H1 (cell line): ENCODE data around the gene STXBP5. TPM values are rescaled to one million over a fixed set of nuclear protein-coding genes. Genes with fewer than 3 reads are reported as not detected.

Experiments used
- CBX5 ChIP-seq: fragments of 300-800, 300-1000 bp; sonication (generic); IDR thresholded peaks from 2 replicates; pipeline ENCODE4 v1.7.1; 2016; ENCODE audit warnings: antibody characterized with exemption, low read length, low read depth
- CBX8 ChIP-seq: fragments of 300-800, 300-1000 bp; sonication (generic); IDR thresholded peaks from 2 replicates; pipeline ENCODE4 v1.7.1; 2016; ENCODE audit warnings: low read depth, low read length, borderline replicate concordance
- CEBPB ChIP-seq: IDR thresholded peaks from 2 replicates; pipeline ENCODE4 v1.6.1; 2012; ENCODE audit warnings: low read depth, low read length
- EP300 ChIP-seq, 2 experiments: IDR thresholded peaks; 1 replicate in 1 of 2; 2 replicates in 1 of 2; pipeline ENCODE4 v1.6.1; 2011 to 2012; ENCODE audit warnings: low read depth in 2 of 2, low read length in 2 of 2, mild to moderate bottlenecking in 2 of 2, borderline replicate concordance in 1 of 2, inconsistent platforms in 1 of 2, moderate library complexity in 1 of 2
- EZH2 ChIP-seq: fragments of 200-600 bp; sonication (generic); IDR thresholded peaks from 2 replicates; pipeline ENCODE4 v1.7.1; 2012; ENCODE audit warnings: low read depth, mild to moderate bottlenecking, moderate library complexity, low read length, inconsistent platforms; ENCODE audit not compliant: severe bottlenecking
- GTF2F1 ChIP-seq: IDR thresholded peaks from 2 replicates; pipeline ENCODE4 v1.6.1; 2012; ENCODE audit warnings: low read depth, low read length, improper control_type of control experiment, borderline replicate concordance
- JUN ChIP-seq: IDR thresholded peaks from 2 replicates; pipeline ENCODE4 v1.6.1; 2011; ENCODE audit warnings: low read depth, mild to moderate bottlenecking, improper control_type of control experiment, low read length
- KDM1A ChIP-seq: fragments of 200-600, 300-600 bp; sonication (generic); IDR thresholded peaks from 2 replicates; pipeline ENCODE4 v1.7.1; 2016; ENCODE audit warnings: mild to moderate bottlenecking, low read length, borderline replicate concordance
- KDM5A ChIP-seq: fragments of 200-600 bp; IDR thresholded peaks from 2 replicates; pipeline ENCODE4 v1.7.1; 2012; ENCODE audit warnings: mild to moderate bottlenecking, low read length, inconsistent platforms, mixed read lengths
- MAFK ChIP-seq: IDR thresholded peaks from 2 replicates; pipeline ENCODE4 v1.6.1; 2012; ENCODE audit warnings: low read depth, mild to moderate bottlenecking, improper control_type of control experiment, low read length
- PHF8 ChIP-seq: fragments of 200-600 bp; sonication (generic); conservative IDR thresholded peaks from 2 replicates; pipeline ENCODE4 v1.7.1; 2012; ENCODE audit warnings: low read depth, mild to moderate bottlenecking, inconsistent platforms, low read length, moderate library complexity
- POLR2A ChIP-seq, 2 experiments: IDR thresholded peaks; 1 replicate in 1 of 2; 2 replicates in 1 of 2; pipeline ENCODE4 v1.6.1; 2011; ENCODE audit warnings: low read depth in 2 of 2, low read length in 2 of 2, mild to moderate bottlenecking in 2 of 2; ENCODE audit errors: control extremely low read depth in 1 of 2
- POU5F1 ChIP-seq: IDR thresholded peaks from 2 replicates; pipeline ENCODE4 v1.6.1; 2011; ENCODE audit warnings: low read depth, mild to moderate bottlenecking, low read length, moderate library complexity
- RAD21 ChIP-seq, 2 experiments: IDR thresholded peaks in 1 of 2; conservative IDR thresholded peaks in 1 of 2; 2 replicates each; pipeline ENCODE4 v1.6.1; 2011; ENCODE audit warnings: low read depth in 2 of 2, low read length in 2 of 2, improper control_type of control experiment in 1 of 2, inconsistent platforms in 1 of 2, mild to moderate bottlenecking in 1 of 2, moderate library complexity in 1 of 2
- RNF2 ChIP-seq: fragments of 200-900, 300-1000 bp; sonication (generic); IDR thresholded peaks from 2 replicates; pipeline ENCODE4 v1.7.1; 2016; ENCODE audit warnings: borderline replicate concordance, low read depth, mild to moderate bottlenecking, antibody characterized with exemption, low read length; ENCODE audit not compliant: poor library complexity, severe bottlenecking; ENCODE audit errors: missing control alignments
- SAP30 ChIP-seq: fragments of 300-600 bp; sonication (generic); IDR thresholded peaks from 2 replicates; pipeline ENCODE4 v1.7.1; 2012; ENCODE audit warnings: low read length, moderate library complexity, mild to moderate bottlenecking, inconsistent platforms; ENCODE audit not compliant: insufficient read depth, insufficient replicate concordance
- SIN3A ChIP-seq, 2 experiments: IDR thresholded peaks in 1 of 2; conservative IDR thresholded peaks in 1 of 2; 2 replicates each; pipeline ENCODE4 v1.6.1; 2011 to 2012; ENCODE audit warnings: low read length in 2 of 2, improper control_type of control experiment in 1 of 2, low read depth in 1 of 2, mild to moderate bottlenecking in 1 of 2
- ZNF274 ChIP-seq: IDR thresholded peaks from 2 replicates; pipeline ENCODE4 v1.7.0; 2012; ENCODE audit warnings: low read length, borderline replicate concordance; ENCODE audit errors: extremely low read depth
- polyA plus RNA-seq, 7 experiments: library from polyadenylated mRNA; depleted of rRNA in 3 of 7; stranded (reverse) in 5 of 7; unstranded in 2 of 7; fragments of >200 nt in 5 of 7; fragments of 200-250 nt in 2 of 7; gene quantifications; 1 replicate in 5 of 7; 2 replicates in 1 of 7; 4 replicates in 1 of 7; pipeline versions ENCODE4 v1.2.1 to v1.2.3, GENCODE V29; 2011 to 2013; ENCODE audit warnings: missing spikeins in 2 of 7, mixed read lengths in 2 of 7
- total RNA-seq: library from RNA; stranded (reverse); fragmentation: NEBNext Ultra II Directional; extraction: Animal tissue kit (Norgen Biotek cat#: 25700); gene quantifications from 2 replicates; pipeline ENCODE4 v1.2.1, GENCODE V29; 2021
- TF ChIP-seq, protein P1 (sequence below): IDR thresholded peaks from 2 replicates; pipeline ENCODE4 v1.6.1; 2012; ENCODE audit warnings: inconsistent platforms
- TF ChIP-seq, protein P2 (sequence below): IDR thresholded peaks from 2 replicates; pipeline ENCODE4 v1.6.1; 2011; ENCODE audit warnings: low read length, improper control_type of control experiment

STXBP5 gene
- total and polyA plus RNA-seq, 2 of the 8 experiments (the other 6 are each of a cell fraction or from before 2014, with no cell fraction given): 2.7 to 10.8 TPM

DNA sequence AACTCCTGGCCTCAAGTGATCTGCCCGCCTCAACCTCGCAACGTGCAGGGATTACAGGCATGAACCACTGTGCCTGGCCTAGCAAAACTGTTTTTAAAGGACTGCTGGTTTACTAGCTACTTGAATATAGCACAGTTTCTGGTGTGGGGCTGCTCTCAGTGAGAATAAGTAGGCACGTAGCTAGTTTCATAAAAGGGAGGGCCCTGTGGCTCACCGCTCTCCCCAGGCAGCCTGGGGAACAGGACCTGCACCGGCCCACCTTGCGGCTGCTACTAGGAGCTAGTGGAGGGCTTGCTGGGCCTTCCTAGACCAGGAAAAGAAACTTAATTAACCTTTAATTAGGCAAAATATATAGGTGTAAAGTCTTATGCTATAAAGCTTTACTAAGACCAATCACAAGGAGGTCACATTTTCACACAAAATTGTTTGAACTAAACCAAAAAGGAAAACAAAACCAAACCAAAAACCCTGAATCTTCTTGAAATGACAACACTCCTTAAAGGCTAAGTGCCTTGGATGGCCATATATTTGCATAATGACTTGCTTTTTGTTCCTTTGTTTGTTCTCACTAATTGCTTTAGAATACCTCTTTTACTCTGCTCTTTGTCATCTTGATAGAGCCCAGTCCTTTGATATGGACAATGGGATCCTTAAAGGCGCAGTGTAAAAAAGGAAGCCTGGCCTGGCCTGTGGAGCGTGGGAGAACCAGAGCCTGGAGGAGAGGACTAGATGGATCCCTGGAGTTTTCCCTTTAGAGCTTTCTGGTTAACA lies 234.7 kb downstream of the STXBP5 start (continued):
- TF ChIP-seq POU5F1: peak; percentile 98
- TF ChIP-seq EZH2: no peak
- no peak for TF ChIP-seq ZNF274
- TF ChIP-seq, protein P1, sequence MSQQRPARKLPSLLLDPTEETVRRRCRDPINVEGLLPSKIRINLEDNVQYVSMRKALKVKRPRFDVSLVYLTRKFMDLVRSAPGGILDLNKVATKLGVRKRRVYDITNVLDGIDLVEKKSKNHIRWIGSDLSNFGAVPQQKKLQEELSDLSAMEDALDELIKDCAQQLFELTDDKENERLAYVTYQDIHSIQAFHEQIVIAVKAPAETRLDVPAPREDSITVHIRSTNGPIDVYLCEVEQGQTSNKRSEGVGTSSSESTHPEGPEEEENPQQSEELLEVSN: no peak
- no peak for TF ChIP-seq SAP30
- TF ChIP-seq CBX8: no peak
- TF ChIP-seq RNF2: no peak
- TF ChIP-seq JUN: 0 out of 2 replicates have a peak, but pooled peaks have one; percentile 16
- TF ChIP-seq, protein P2, sequence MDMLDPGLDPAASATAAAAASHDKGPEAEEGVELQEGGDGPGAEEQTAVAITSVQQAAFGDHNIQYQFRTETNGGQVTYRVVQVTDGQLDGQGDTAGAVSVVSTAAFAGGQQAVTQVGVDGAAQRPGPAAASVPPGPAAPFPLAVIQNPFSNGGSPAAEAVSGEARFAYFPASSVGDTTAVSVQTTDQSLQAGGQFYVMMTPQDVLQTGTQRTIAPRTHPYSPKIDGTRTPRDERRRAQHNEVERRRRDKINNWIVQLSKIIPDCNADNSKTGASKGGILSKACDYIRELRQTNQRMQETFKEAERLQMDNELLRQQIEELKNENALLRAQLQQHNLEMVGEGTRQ: no peak
- TF ChIP-seq GTF2F1: no peak
- no peak for TF ChIP-seq KDM5A
- no peak for TF ChIP-seq KDM1A
- TF ChIP-seq CBX5: no peak
- no peak for TF ChIP-seq CEBPB
- 0 out of 2 replicates have a peak, but pooled peaks have one; percentile 19 for TF ChIP-seq MAFK
- TF ChIP-seq RAD21 (IDR thresholded peaks at IDR 0.05 in 1 of 2, conservative IDR thresholded peaks at IDR 0.05 in 1 of 2; ENCODE audit: low read depth in 2 of 2, low read length in 2 of 2): no peak
- no peak for TF ChIP-seq SIN3A (conservative IDR thresholded peaks at IDR 0.05 in 1 of 2, IDR thresholded peaks at IDR 0.05 in 1 of 2; ENCODE audit: low read depth in 1 of 2, low read length in 2 of 2)
- TF ChIP-seq EP300 (IDR thresholded peaks at IDR 0.05; ENCODE audit: borderline replicate concordance in 1 of 2, low read depth in 2 of 2, low read length in 2 of 2): peak in 1 of 2 experiments; percentile 94; a peak in 2 of 3 replicates
- no peak for TF ChIP-seq PHF8
- TF ChIP-seq POLR2A (IDR thresholded peaks at IDR 0.05; ENCODE audit: control extremely low read depth in 1 of 2, low read depth in 2 of 2, low read length in 2 of 2): no peak
